Right lung (tissue), 10 donors: ENCODE results near the gene TMPRSS7. TPM values are rescaled to one million over a fixed set of nuclear protein-coding genes. Genes with fewer than 3 reads are reported as not detected.
A peak's percentile ranks its signal among the peaks of the same experiment; 100 is the strongest.

Experiments used
- DNase-seq, 2 donors: peaks; one replicate each; pipeline ENCODE4 v3.0.0-alpha.2; 2013
- long read RNA-seq, 8 donors: transcript quantifications; one replicate each; lab custom pipeline, GENCODE V29; 2026
- polyA plus RNA-seq, 5 donors: library from polyadenylated mRNA; unstranded; fragments of 120-200 nt; gene quantifications; one replicate each; pipeline versions ENCODE4 v1.2.1 to v1.2.3, GENCODE V29; 2013; ENCODE audit warnings: inconsistent platforms in 1 of 5, low replicate concordance in 1 of 5; ENCODE audit not compliant: insufficient read length in 5 of 5, insufficient read depth in 1 of 5

The TMPRSS7 gene, protein sequence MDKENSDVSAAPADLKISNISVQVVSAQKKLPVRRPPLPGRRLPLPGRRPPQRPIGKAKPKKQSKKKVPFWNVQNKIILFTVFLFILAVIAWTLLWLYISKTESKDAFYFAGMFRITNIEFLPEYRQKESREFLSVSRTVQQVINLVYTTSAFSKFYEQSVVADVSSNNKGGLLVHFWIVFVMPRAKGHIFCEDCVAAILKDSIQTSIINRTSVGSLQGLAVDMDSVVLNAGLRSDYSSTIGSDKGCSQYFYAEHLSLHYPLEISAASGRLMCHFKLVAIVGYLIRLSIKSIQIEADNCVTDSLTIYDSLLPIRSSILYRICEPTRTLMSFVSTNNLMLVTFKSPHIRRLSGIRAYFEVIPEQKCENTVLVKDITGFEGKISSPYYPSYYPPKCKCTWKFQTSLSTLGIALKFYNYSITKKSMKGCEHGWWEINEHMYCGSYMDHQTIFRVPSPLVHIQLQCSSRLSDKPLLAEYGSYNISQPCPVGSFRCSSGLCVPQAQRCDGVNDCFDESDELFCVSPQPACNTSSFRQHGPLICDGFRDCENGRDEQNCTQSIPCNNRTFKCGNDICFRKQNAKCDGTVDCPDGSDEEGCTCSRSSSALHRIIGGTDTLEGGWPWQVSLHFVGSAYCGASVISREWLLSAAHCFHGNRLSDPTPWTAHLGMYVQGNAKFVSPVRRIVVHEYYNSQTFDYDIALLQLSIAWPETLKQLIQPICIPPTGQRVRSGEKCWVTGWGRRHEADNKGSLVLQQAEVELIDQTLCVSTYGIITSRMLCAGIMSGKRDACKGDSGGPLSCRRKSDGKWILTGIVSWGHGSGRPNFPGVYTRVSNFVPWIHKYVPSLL
- under 1 TPM in 1 of 5 donors, not detected in 4; 0.08 TPM for polyA plus RNA-seq
- long read RNA-seq, donor 1: 0 reads
- long read RNA-seq, donor 2: 0 reads
- long read RNA-seq, donor 3: 0 reads
- long read RNA-seq, donor 4: 0 reads
- long read RNA-seq, donor 5: 0 reads
- long read RNA-seq, donor 6: 0 reads
- long read RNA-seq, donor 7: 0 reads
- long read RNA-seq, donor 8: 0 reads

- no peak for DNase-seq
These were observed at the start of gene TMPRSS7 for GRCh38 chr3:112034436-112034835. TSS of gene TMPRSS7 (plus strand) at chr3:112034736. CDS start at chr3:112034846, 110 bp downstream.

DNA sequence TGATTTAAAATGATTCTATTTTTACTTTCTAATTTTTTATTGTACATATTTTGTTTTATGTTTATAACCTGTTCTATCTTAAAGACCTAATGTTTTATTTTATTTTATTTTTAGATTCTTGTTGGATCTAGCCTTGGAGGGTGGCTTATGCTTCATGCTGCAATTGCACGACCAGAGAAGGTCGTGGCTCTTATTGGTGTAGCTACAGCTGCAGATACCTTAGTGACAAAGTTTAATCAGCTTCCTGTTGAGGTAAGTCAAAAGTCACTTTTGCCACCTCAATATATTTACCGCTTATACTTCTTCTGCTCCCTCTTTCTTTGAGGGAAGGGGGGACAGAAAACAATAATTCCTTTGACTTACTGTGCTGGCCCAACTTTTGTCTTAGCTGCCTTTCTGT, 47.7 kb upstream of the TMPRSS7 start:
- no peak for DNase-seq

DNA sequence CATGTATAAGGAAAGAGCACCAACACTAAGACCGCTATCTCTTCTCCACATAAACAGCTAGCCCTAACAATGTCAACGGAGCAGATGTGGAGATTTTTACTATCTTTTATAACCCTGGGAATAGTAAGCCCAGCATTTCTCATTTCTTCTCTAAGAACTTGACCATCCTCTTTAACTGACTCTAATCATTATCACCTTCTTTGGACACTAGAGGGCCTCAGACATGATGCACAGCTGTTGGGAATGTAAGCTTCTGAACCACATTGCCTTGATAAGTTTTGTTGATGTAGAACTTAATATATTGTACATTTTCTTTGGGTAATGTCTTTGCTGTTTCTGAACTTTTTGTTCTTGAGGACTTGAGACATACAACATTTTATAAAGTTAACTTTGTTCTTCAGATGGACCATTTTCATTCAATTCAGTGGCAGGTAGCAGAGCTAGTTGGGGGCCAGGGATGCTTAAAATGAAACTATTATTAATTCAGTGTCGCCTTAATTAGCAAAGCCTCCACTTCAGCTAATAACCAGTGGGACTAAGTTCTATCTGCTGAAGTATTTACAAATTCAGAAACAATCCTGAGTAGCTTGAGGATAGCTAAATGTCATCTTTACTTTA, 45.4 kb upstream of the TMPRSS7 start:
- no peak for DNase-seq

- no peak for DNase-seq
These were observed 41.5 kb upstream of the TMPRSS7 start for GRCh38 chr3:111993038-111993437.

GRCh38 chr3:111998636-111999483, 35.7 kb upstream of the TMPRSS7 start, which contains the start of gene TAGLN3:
TSS of gene TAGLN3 (plus strand) at chr3:111998922. CDS start at chr3:111999423, 501 bp downstream.
- peak in 1 of 2 donors; percentile 26 for DNase-seq

DNA sequence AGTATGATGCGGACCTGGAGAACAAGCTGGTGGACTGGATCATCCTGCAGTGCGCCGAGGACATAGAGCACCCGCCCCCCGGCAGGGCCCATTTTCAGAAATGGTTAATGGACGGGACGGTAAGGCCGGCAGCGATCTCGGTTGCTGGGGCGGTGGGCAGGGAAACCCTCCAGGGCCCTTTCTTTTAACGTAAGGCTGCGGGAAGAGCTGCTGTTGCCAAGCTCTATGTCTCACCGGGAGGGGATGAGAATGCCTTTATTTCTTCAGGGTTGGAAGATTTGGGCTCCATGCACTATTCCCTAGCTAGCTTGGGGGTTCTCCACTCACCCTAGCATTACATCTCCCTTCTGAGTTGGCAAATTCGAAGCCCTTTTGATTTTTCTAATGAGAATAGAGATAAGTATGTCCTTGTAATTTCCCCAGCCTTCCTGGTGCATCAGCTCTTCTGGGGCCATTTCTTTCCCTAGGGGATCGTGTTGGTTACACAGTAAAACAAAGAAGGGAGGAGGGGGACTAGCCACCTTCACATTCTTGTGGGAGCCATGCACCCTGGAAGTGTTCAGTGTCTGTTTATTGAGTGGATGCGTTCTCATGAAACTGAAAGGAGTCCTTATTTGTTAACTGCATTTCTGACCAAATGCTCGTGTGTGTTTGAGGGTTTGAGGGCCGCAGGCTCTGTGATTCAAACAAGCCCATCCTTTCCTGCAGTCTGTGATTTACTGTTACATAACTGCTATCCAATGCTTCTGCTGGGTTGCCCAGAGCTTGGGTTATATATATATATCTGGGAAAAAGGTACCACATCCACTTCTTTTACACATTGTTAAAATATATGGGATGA, 34.8 kb upstream of the TMPRSS7 start:
- DNase-seq: no peak

- DNase-seq: no peak
These were observed 34.2 kb upstream of the TMPRSS7 start for GRCh38 chr3:112000367-112000771.

DNA sequence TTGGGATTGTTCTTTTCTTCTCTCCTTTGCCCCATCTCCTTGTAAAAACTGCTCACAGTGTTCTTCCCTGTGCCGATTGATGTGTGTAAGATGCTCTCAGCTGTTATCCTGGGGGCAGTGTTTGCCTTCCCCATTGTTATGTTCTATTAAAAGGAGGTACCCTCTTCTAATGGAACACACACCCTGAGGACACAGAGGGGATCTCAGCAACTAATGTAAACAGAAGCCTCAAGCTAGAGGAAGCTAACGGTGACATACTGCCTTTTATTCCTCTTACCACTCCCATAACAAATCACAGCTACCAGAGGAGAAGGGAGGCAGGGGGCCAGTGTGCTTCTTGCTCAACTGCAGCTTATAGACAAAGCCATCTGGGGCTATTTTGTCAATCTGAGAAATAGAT, 33.6 kb upstream of the TMPRSS7 start:
- no peak for DNase-seq

DNA sequence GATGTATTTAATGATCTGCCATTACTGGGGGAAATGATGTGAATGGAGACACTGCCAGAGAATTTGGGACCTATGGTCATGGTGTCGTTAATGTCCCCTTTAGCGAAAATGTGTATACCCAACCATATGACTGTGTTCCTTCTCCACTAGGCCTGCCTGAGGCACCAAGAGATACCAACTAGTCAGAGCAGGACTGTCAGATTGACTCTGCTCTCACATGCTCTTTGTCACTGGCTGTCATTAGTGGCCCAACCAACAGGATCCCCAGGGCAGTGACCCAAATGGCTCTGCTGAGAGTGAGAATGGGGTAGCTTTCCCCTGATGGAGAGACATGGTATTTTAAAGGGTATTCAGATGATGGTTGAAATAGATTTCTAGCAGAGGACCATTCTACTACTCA, 33.0 kb upstream of the TMPRSS7 start:
- DNase-seq: no peak

GRCh38 chr3:112002096-112002971, 32.2 kb upstream of the TMPRSS7 start:
- no peak for DNase-seq

DNA sequence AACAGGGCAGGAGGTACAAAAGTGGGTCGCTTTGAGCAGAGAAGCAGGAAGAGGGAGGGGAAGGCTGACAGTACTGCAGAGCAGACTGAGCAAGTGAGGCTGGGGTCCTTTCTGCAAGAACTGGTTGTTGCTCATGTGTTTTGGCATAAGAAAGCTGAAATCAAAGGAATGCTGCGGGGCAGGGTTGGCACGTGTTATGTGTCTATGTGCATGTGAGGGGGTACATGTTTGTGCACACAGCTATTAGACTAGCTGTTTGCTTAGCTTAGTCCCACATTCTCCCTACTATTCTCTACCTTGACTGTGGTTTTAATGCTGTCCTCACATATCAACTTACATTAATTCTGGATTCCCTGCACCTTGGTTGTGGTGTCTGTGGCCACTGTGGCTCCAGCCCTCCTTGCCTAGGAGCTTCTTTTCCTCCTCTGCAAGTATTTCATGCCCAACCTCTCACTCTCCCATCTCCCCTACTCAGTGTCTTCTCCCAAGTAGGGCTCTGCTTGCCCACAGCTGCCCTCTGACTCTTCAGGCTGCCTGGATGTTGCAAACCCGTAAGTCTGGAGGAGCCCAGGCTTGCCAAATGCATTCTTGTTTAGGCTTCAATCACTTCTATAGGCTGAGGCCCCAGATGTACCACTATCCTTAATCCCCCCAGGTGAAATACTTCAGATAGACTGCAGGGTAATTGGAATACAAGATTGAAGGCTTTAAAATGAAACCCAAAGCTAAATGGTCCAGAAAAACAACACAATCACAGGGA, 31.0 kb upstream of the TMPRSS7 start:
- DNase-seq: no peak

DNA sequence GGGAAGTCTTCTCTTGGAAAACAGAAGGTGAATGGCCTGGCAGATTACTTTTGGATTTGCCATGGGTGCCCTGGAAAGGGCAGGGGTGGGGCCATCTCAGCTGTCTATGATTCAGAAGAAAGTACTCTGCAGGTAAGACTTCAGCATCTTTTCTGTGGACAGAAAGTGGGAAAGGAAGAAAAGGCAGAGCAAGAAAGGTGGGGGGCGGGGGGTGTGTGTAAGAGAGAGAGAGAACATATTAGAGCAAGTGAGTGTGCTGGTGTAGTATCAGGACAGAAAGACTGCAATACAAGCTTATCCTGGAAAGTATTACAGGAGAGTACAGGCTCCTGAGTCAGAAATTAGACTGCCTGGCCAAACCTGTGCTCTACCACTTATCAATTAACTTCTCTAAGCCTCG, 30.3 kb upstream of the TMPRSS7 start:
- DNase-seq: no peak

DNA sequence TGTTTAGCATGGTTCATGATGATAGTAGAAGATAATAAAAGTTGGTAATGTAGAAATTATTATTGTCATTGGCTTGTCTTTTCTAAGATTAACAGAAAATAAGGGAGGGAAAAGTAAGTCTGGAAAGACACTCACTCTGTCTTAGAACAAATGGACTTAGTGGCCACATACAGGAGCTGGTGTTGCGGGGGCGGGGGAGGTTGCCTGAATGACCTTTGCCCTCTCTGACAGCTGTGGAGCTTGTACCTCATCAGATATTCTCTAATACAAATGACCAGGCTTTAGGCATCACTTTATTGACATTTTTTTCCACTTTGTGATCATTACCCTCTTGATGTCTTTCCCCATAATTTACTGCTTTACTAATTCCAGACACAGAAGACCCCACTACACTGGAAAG, 29.9 kb upstream of the TMPRSS7 start:
- no peak for DNase-seq

DNA sequence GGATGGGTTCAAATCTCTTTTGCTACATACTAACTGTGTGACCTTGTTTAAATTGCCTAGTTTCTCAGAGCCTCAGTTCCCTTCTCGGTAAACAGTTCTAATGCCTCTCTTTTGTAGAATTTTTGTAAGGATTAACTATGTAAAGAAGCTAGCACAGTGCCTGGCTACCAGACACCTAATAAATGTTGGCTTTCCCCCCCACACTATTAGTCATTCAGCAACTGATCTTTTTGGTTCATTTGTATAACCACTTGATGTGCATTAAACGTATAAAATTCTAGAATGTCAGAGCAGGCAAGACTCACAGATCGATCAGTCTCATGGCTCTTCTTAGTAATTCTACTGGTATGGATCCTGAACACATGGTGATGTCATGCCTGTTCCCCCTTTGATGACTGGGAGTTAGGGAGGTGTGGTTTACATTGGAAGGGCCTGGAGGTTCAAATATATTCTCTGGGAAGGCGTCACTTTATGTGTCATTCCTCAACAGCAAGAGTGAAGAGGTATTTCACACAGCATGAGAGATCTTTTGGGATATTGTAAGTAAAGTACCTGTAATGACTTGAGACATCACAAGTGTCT, 29.4 kb upstream of the TMPRSS7 start:
- DNase-seq: no peak

- peak; percentile 68 to 73 for DNase-seq
These were observed 26.9 kb upstream of the TMPRSS7 start for GRCh38 chr3:112007633-112008032.

DNA sequence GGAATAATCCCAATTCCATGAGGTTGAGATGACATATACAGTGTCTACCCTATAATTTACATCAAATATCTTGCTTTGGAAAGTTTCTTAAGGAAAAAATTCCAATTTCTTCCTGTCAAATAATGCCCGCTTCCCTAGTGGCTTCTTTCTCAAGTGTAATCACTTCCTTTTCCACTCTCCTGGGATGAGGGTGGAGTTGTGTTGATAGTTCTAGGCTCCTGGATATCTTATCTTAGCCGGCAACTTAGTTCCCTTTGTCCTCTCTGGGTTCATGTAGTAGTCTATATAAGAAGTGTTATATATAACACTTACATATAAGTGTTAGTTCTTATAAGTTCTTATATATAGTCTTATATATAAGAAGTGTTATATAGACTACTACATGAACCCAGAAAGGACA, 24.9 kb upstream of the TMPRSS7 start:
- no peak for DNase-seq

DNA sequence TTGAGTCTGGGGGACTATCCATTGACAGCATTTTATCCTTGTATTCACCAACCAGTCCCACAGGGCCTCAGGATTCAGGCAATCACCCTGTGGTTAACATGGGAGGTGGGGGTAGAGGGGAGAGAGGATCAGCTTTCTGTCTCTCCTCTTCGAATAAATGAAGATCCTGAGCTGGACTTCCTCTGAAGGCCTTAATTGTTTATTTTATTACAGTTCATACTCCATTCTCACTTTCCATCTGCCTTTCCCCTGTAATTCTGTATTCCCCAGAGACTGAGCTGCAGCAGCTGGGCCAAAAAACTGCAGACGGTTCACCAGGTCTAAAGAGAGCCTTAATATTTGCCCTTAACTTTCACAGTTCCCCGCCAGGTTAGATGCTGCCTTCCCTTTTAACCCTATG, 23.9 kb upstream of the TMPRSS7 start:
- DNase-seq: no peak
